NB4 (cell line): ENCODE data around the gene CACNG4.

Experiments
- CTCF ChIP-seq: IDR thresholded peaks from one replicate; pipeline ENCODE4 v1.5.1; 2012; ENCODE audit warnings: low read depth, low read length
- MAX ChIP-seq: IDR thresholded peaks from 2 replicates; pipeline ENCODE4 v1.6.1; 2011; ENCODE audit warnings: low read depth, low read length
- MYC ChIP-seq: IDR thresholded peaks from 2 replicates; pipeline ENCODE4 v1.6.1; 2011; ENCODE audit warnings: low read depth, low read length
- POLR2A ChIP-seq: IDR thresholded peaks from 2 replicates; pipeline ENCODE4 v1.6.1; 2011; ENCODE audit warnings: mild to moderate bottlenecking; ENCODE audit not compliant: insufficient read length; ENCODE audit errors: extremely low read depth

GRCh38 chr17:67054608-67055007 lies 90.1 kb downstream of the CACNG4 start:
- TF ChIP-seq CTCF = no peak
- TF ChIP-seq POLR2A = no peak
- no peak for TF ChIP-seq MYC
- TF ChIP-seq MAX = no peak
